ENCODE data around the gene FSIP1. TPM values are rescaled to one million over a fixed set of nuclear protein-coding genes. Genes with fewer than 3 reads are reported as not detected.

Gene FSIP1
- total and polyA plus RNA-seq, 4 donors, result 3.6 to 7.3 (median 5.1) TPM

DNA sequence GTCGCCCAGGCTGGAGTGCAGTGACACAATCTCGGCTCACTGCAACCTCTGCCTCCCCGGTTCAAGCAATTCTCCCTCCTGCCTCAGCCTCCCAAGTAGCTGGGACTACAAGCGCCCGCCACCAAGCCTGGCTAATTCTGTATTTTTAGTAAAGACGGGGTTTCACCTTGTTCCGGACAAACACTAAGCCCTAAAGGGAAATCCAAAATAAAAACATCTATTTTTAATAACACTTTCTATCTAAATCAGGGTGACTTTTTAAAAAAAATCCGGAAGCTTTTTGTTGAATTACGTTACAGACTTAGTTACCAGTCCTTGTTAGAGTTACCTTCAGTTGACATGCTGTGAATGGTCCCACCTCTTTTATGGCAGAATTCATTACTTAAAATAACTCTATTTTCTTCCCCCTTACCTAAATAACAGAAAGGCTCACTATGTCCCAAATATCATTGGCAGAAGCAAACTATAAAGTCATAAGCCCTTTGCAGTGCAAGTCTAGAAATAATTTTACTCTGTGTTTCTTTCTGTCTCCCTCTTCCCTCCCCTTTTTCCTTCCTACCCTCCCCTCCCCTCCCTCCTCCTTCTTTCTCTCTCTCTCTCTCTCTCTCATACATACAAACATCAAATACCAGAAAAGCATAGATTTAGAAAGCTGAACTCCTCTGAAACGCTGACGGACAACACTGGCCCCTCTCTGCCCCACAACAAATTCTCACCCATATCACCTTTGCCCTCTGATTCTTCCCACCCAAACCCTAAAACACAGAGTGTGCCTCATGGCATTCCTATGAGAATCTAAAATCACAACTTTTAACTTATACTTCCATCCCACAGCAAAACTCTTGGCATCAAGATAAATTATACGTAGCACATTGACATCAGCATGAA lies 183.4 kb downstream of the FSIP1 start:
- Histone ChIP-seq H3K4me3 (ENCODE audit: low read depth, low read length) (no peak overlapping the region), H3K4me1 (ENCODE audit: control insufficient read depth, insufficient read depth, low read length) (no peaks in the 10 kb centered on the region), H3K27me3 (ENCODE audit: control insufficient read depth, insufficient read depth, low read length) (no peaks in the 10 kb centered on the region), H3K27ac (ENCODE audit: low read depth, low read length) (no peak overlapping the region), H3K36me3 (ENCODE audit: control insufficient read depth, insufficient read depth, low read length) (no peaks in the 10 kb centered on the region), H3K9me3 (ENCODE audit: control insufficient read depth, insufficient read depth, low read length) (no peaks in the 10 kb centered on the region)
- no peak for DNase-seq (ENCODE audit: low read depth in 4 of 6, low spot score in 6 of 6)
- WGBS (ENCODE audit: insufficient coverage), result 86% methylated on average over 5 of the region's 12 CpGs

DNA sequence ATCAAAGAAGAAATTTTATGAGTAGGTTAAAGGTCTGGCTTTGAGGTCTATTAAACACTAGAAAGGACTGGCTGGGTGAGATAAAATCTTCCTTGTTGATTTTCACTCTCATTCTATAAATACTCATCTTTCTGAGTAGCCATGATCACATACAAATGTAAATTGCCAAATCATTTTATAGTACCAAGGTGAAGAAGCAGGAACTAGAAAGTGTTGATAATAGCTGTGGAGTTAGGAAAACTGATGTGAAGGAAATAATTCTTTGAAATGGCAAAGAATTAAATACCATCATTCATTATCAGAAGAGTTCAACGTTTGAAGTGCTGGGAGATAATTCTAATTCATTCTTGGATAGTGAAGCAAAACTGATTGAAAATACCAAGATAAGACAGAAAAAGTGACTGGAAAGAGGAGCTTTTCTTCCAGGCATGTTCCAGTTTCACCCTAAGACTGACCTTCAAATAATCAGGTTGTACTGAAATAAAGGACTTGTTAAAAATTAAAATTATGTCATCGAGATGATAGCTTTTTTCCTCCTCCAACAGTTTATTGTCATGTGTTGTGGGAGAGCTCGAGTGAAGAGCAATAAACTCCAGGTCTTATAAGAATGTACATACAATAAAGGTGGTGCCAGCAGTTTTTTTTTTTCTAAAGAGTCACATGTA lies 184.3 kb downstream of the FSIP1 start:
- no peak for DNase-seq (ENCODE audit: low read depth in 4 of 6, low spot score in 6 of 6)
- Histone ChIP-seq H3K4me1 (ENCODE audit: control insufficient read depth, insufficient read depth, low read length) (no peaks in the 10 kb centered on the region), H3K4me3 (ENCODE audit: low read depth, low read length) (no peak overlapping the region), H3K27me3 (ENCODE audit: control insufficient read depth, insufficient read depth, low read length) (no peaks in the 10 kb centered on the region), H3K36me3 (ENCODE audit: control insufficient read depth, insufficient read depth, low read length) (peaks cover 3% of the 10 kb centered on the region), H3K9me3 (ENCODE audit: control insufficient read depth, insufficient read depth, low read length) (no peaks in the 10 kb centered on the region), H3K27ac (ENCODE audit: low read depth, low read length) (no peak overlapping the region)
- WGBS (ENCODE audit: insufficient coverage), result no CpG with 5 or more reads among the region's 3 CpGs

DNA sequence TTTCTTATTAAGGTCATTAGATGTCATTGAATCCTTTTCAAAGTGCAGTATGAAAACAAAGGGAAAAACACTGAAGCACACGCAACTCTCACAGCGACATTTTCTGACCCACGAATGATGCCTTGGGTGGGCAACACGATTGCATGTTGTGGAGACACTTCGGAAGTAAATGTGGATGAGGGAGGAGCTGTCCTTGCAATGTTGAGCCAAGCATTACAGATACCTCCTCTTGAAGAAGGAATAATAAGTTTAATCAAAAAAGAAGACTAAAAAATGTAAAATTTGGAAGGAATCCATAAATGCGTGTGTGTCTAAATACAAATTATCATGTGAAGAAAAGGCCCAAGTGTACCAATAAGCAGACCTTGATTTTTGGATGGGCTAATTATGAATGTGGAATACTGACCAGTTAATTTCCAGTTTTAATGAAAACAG lies 184.9 kb downstream of the FSIP1 start:
- Histone ChIP-seq H3K27me3 (ENCODE audit: control insufficient read depth, insufficient read depth, low read length) (no peaks in the 10 kb centered on the region), H3K4me3 (ENCODE audit: low read depth, low read length) (no peak overlapping the region), H3K4me1 (ENCODE audit: control insufficient read depth, insufficient read depth, low read length) (no peaks in the 10 kb centered on the region), H3K27ac (ENCODE audit: low read depth, low read length) (no peak overlapping the region), H3K36me3 (ENCODE audit: control insufficient read depth, insufficient read depth, low read length) (peaks cover 4% of the 10 kb centered on the region), H3K9me3 (ENCODE audit: control insufficient read depth, insufficient read depth, low read length) (no peaks in the 10 kb centered on the region)
- 100% methylated on average over 1 of the region's 6 CpGs for WGBS (ENCODE audit: insufficient coverage)
- DNase-seq (ENCODE audit: low read depth in 4 of 6, low spot score in 6 of 6), result no peak

DNA sequence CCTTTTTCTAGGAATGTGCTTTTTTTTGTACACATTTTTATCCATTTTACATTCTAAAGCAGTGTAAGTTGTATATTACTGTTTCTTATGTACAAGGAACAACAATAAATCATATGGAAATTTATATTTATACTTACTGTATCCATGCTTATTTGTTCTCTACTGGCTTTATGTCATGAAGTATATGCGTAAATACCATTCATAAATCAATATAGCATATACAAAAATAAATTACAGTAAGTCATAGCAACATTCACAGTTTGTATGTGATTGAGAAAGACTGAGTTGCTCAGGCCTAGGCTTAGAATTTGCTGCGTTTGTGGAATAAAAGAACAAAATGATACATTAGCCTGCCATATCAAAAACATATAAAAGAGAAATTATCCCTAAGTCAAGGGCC lies 185.3 kb downstream of the FSIP1 start:
- Histone ChIP-seq H3K4me3 (ENCODE audit: low read depth, low read length) (no peak overlapping the region), H3K27me3 (ENCODE audit: control insufficient read depth, insufficient read depth, low read length) (no peaks in the 10 kb centered on the region), H3K4me1 (ENCODE audit: control insufficient read depth, insufficient read depth, low read length) (no peaks in the 10 kb centered on the region), H3K9me3 (ENCODE audit: control insufficient read depth, insufficient read depth, low read length) (no peaks in the 10 kb centered on the region), H3K27ac (ENCODE audit: low read depth, low read length) (no peak overlapping the region), H3K36me3 (ENCODE audit: control insufficient read depth, insufficient read depth, low read length) (peaks cover 4% of the 10 kb centered on the region)
- no CpG with 5 or more reads among the region's 2 CpGs for WGBS (ENCODE audit: insufficient coverage)
- no peak for DNase-seq (ENCODE audit: low read depth in 4 of 6, low spot score in 6 of 6)

DNA sequence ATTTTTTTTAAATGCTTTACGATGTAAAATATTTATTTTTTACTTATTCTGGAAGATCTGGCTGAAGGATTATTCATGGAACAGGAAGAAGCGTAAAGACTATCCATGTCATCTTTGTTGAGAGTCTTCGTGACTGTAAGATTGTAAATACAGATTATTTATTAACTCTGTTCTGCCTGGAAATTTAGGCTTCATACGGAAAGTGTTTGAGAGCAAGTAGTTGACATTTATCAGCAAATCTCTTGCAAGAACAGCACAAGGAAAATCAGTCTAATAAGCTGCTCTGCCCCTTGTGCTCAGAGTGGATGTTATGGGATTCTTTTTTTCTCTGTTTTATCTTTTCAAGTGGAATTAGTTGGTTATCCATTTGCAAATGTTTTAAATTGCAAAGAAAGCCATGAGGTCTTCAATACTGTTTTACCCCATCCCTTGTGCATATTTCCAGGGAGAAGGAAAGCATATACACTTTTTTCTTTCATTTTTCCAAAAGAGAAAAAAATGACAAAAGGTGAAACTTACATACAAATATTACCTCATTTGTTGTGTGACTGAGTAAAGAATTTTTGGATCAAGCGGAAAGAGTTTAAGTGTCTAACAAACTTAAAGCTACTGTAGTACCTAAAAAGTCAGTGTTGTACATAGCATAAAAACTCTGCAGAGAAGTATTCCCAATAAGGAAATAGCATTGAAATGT lies 186.1 kb downstream of the FSIP1 start:
- Histone ChIP-seq H3K4me3 (ENCODE audit: low read depth, low read length) (no peak overlapping the region), H3K4me1 (ENCODE audit: control insufficient read depth, insufficient read depth, low read length) (no peaks in the 10 kb centered on the region), H3K27ac (ENCODE audit: low read depth, low read length) (no peak overlapping the region), H3K9me3 (ENCODE audit: control insufficient read depth, insufficient read depth, low read length) (no peaks in the 10 kb centered on the region), H3K27me3 (ENCODE audit: control insufficient read depth, insufficient read depth, low read length) (no peaks in the 10 kb centered on the region), H3K36me3 (ENCODE audit: control insufficient read depth, insufficient read depth, low read length) (peaks cover 4% of the 10 kb centered on the region)
- DNase-seq (ENCODE audit: low read depth in 4 of 6, low spot score in 6 of 6), result no peak
- 70% methylated on average over 2 of the region's 5 CpGs for WGBS (ENCODE audit: insufficient coverage)

DNA sequence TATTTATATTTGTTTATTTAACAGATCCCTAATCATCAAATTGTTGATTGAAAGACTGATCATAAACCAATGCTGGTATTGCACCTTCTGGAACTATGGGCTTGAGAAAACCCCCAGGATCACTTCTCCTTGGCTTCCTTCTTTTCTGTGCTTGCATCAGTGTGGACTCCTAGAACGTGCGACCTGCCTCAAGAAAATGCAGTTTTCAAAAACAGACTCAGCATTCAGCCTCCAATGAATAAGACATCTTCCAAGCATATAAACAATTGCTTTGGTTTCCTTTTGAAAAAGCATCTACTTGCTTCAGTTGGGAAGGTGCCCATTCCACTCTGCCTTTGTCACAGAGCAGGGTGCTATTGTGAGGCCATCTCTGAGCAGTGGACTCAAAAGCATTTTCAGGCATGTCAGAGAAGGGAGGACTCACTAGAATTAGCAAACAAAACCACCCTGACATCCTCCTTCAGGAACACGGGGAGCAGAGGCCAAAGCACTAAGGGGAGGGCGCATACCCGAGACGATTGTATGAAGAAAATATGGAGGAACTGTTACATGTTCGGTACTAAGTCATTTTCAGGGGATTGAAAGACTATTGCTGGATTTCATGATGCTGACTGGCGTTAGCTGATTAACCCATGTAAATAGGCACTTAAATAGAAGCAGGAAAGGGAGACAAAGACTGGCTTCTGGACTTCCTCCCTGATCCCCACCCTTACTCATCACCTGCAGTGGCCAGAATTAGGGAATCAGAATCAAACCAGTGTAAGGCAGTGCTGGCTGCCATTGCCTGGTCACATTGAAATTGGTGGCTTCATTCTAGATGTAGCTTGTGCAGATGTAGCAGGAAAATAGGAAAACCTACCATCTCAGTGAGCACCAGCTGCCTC lies 187.1 kb downstream of the FSIP1 start:
- Histone ChIP-seq H3K9me3 (ENCODE audit: control insufficient read depth, insufficient read depth, low read length) (no peaks in the 10 kb centered on the region), H3K4me1 (ENCODE audit: control insufficient read depth, insufficient read depth, low read length) (no peaks in the 10 kb centered on the region), H3K27me3 (ENCODE audit: control insufficient read depth, insufficient read depth, low read length) (no peaks in the 10 kb centered on the region), H3K27ac (ENCODE audit: low read depth, low read length) (no peak overlapping the region), H3K36me3 (ENCODE audit: control insufficient read depth, insufficient read depth, low read length) (peaks cover 4% of the 10 kb centered on the region), H3K4me3 (ENCODE audit: low read depth, low read length) (no peak overlapping the region)
- 92% methylated on average over 4 of the region's 8 CpGs for WGBS (ENCODE audit: insufficient coverage)
- DNase-seq (ENCODE audit: low read depth in 4 of 6, low spot score in 6 of 6), result no peak

DNA sequence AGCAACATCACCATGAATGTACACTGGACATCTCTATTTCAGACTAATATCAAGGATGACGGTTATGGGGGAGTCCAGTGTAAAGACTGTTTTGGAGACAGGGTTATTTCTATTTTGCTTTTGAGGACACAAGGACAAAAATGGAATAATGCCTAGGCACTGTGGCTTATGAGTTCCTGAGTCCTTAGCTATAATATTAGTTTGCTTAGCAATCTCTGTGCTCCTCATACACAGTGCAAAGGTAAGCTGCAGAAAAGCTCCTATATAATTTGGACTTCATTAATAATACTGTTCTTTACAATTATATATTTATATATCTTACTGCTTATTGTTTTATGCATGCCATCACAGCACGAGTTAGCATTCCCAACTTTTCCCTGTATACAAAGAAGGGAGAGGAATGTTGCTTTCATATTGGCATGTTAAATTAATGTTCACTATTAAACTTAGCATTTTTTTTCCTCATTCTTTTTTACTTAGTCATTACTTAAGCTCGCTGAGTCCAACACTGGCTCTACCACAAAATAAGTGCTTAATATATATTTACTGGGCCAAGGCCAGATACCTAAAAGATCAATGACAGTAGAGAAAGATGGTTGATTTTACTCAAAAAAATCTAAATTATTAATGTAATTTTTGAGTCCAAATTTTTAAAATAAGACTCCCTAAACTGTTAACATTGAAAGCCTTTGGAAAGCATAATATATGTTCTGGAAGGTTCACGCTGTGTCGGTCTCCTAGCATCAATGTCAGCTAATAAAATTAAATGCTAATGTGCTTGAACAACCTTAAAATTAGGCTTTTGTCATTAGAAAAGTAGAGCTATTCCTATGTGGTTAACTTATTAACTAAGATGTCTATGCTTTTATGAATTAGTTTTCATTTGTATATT lies 187.9 kb downstream of the FSIP1 start:
- 86% methylated on average over 1 of the region's 5 CpGs for WGBS (ENCODE audit: insufficient coverage)
- Histone ChIP-seq H3K36me3 (ENCODE audit: control insufficient read depth, insufficient read depth, low read length) (peaks cover 6% of the 10 kb centered on the region), H3K9me3 (ENCODE audit: control insufficient read depth, insufficient read depth, low read length) (no peaks in the 10 kb centered on the region), H3K27me3 (ENCODE audit: control insufficient read depth, insufficient read depth, low read length) (no peaks in the 10 kb centered on the region), H3K4me3 (ENCODE audit: low read depth, low read length) (no peak overlapping the region), H3K27ac (ENCODE audit: low read depth, low read length) (no peak overlapping the region), H3K4me1 (ENCODE audit: control insufficient read depth, insufficient read depth, low read length) (no peaks in the 10 kb centered on the region)
- no peak for DNase-seq (ENCODE audit: low read depth in 4 of 6, low spot score in 6 of 6)

DNA sequence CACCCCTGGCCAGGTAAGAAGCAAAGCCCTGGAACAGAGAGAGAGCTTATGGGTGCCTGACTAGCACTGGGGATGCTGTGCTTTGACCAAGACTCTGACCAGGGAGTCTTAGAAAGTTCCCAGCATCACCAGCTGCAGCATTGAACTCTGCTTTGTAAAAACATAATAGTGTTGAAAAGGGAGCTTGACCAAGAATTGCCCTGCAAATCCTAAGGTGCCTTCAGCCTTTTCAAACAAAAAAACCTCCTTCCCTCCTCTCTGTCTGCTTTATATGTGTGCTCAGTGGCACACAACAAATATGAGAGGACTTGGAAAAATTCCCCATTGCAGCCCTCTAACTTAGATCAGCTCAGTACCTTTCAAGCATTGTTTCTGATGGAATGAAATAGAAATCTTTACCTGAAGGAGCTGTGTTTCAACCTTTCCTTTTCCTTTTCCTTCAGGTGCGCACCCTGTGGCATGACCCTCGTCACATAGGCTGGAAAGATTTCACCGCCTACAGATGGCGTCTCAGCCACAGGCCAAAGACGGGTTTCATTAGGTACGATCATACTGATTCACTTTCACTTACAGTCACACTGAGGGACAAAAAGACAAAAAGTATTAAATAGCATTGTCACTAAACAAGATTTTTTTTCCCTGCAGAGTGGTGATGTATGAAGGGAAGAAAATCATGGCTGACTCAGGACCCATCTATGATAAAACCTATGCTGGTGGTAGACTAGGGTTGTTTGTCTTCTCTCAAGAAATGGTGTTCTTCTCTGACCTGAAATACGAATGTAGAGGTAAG lies 188.8 kb downstream of the FSIP1 start:
- Histone ChIP-seq H3K27me3 (ENCODE audit: control insufficient read depth, insufficient read depth, low read length) (no peaks in the 10 kb centered on the region), H3K4me1 (ENCODE audit: control insufficient read depth, insufficient read depth, low read length) (no peaks in the 10 kb centered on the region), H3K4me3 (ENCODE audit: low read depth, low read length) (no peak overlapping the region), H3K27ac (ENCODE audit: low read depth, low read length) (no peak overlapping the region), H3K9me3 (ENCODE audit: control insufficient read depth, insufficient read depth, low read length) (no peaks in the 10 kb centered on the region), H3K36me3 (ENCODE audit: control insufficient read depth, insufficient read depth, low read length) (peaks cover 11% of the 10 kb centered on the region)
- DNase-seq (ENCODE audit: low read depth in 4 of 6, low spot score in 6 of 6), result no peak
- 95% methylated on average over 3 of the region's 7 CpGs for WGBS (ENCODE audit: insufficient coverage)

Data from spinal cord (tissue), 10 donors.